ENCODE data around the gene BTBD6.

- TF ChIP-seq CTCF (IDR thresholded peaks at IDR 0.05) (no peak), POLR2A (IDR thresholded peaks at IDR 0.05) (no peak)
Measured at GRCh38 chr14:105250008-105250366, 1.7 kb downstream of the BTBD6 start.

All from ovary (tissue), 3 donors.